IPS-18a (cell line): ENCODE measurements around the gene GARS1.
A peak's percentile ranks its signal among the peaks of the same experiment; 100 is the strongest.
"Not testable (repeated sequence)": the region's sequence is repeated elsewhere in the genome, so short reads cannot be mapped to it uniquely, and the experiment has no call there.

Experiments used
- H3K27ac ChIP-seq: one replicate; pipeline ENCODE4 v1.5.1; 2013; ENCODE audit warnings: low read length
- H3K27me3 ChIP-seq: one replicate; pipeline ENCODE4 v1.6.1; 2013; ENCODE audit warnings: mild to moderate bottlenecking, low read length; ENCODE audit not compliant: control insufficient read depth, insufficient read depth
- H3K36me3 ChIP-seq: one replicate; pipeline ENCODE4 v1.6.1; 2013; ENCODE audit warnings: low read depth, low read length; ENCODE audit not compliant: control insufficient read depth
- H3K4me1 ChIP-seq: one replicate; pipeline ENCODE4 v1.6.1; 2013; ENCODE audit warnings: low read depth, low read length; ENCODE audit not compliant: control insufficient read depth
- H3K4me3 ChIP-seq: one replicate; pipeline ENCODE4 v1.5.1; 2013; ENCODE audit warnings: low read length
- H3K9ac ChIP-seq: one replicate; pipeline ENCODE4 v1.6.1; 2013; ENCODE audit warnings: mild to moderate bottlenecking, low read length, moderate library complexity
- H3K9me3 ChIP-seq: one replicate; pipeline ENCODE4 v1.6.1; 2013; ENCODE audit warnings: low read depth, low read length; ENCODE audit not compliant: control insufficient read depth

The GARS1 gene

DNA sequence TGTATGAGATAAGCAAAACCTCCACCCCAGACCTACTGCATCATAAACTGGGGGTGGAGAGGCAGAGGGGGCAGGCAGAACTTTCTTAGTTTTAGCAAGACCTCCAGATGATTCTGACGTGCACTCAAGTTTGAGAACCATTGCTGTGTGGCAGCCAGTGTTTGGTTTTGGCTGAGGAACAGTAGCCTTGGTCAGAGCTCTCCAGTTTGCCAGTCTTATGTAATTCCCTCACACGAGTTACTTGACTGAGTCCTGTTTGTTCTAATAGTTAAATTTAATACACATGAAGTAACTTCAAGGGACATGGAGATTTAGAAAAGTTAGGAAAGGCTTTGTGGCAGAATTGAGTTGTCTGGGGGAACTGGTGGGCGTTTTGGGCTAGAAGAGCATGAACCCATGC lies 38.5 kb downstream of the GARS1 start:
- Histone ChIP-seq H3K36me3 (peaks cover 73% of the 10 kb centered on the region), H3K9ac (no peak overlapping the region), H3K9me3 (no peaks in the 10 kb centered on the region), H3K4me3 (no peak overlapping the region), H3K27me3 (no peaks in the 10 kb centered on the region), H3K4me1 (no peaks in the 10 kb centered on the region), H3K27ac (no peak overlapping the region)

DNA sequence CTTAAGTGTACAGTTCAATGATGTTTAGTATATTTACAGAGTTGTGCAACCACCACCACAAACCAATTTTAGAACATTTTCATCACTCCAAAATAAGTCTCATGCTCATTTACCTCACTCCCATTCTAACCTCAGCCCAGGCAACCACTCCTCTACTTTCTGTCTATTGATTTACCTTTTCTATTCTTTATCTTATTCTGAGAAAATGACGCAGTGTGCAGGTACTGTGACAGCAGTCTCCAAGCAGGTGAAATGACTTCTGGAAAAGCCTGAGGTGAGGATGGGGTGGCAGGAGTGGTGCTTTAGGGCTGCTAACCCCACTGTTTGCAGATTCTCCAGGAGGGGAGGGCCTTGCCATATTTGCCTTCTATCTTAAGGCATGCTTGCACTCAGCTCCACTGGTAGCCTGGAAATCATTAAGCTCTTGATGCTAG lies 39.5 kb downstream of the GARS1 start:
- no peak overlapping the region for H3K27ac ChIP-seq
- no peaks in the 10 kb centered on the region for H3K4me1 ChIP-seq
- peaks cover 63% of the 10 kb centered on the region for H3K36me3 ChIP-seq
- H3K9ac ChIP-seq: no peak overlapping the region
- H3K4me3 ChIP-seq: no peak overlapping the region
- no peaks in the 10 kb centered on the region for H3K9me3 ChIP-seq
- H3K27me3 ChIP-seq: no peaks in the 10 kb centered on the region

DNA sequence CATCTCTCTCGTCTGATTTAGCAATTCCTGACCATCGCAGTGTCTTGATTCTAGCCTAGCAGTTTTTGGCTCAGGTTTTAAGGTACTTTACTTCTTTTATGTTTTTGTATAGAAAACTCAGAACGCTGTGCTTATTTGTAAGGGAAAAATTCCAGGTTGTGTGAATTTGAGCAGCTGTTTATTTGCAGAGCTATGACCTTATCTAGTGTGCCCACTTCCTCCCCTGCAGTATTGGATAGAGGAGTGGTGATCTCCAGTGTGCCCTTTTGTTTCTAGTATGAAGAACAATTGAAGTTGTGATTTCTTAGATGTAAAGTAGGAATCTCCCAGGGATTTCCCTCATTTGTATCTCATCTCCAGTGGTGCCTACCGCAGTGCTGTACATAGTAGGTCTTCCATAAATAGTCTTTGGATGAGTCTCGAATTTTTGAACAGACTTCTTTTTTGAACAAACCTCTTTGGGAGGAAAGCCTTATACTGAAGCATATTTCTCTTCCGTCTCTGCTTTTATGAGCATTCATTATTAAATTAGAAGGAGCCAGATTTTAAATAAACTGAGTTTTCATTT lies 40.0 kb downstream of the GARS1 start:
- H3K27ac ChIP-seq: no peak overlapping the region
- no peaks in the 10 kb centered on the region for H3K4me1 ChIP-seq
- H3K9me3 ChIP-seq: no peaks in the 10 kb centered on the region
- H3K36me3 ChIP-seq: peaks cover 58% of the 10 kb centered on the region
- H3K9ac ChIP-seq: no peak overlapping the region
- no peak overlapping the region for H3K4me3 ChIP-seq
- H3K27me3 ChIP-seq: no peaks in the 10 kb centered on the region

DNA sequence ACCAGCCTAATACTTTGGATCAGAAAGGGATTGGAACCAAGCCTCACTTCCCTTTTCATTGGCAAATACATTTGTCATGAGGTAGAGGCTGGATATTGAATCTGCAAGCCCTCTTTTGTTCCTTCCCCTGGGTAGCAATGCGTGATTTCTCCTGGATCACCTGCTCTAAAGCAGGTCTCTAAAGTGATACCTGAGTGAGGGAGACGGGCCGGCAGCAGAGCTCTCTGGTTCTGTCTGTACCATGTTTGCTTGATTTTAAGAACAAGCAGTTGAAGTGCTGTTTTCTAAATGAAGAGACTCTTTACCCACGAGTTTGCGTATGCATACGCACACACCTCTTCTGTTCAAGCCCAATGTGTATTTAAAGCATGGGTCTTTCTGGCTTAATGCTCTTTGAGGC lies 41.1 kb downstream of the GARS1 start:
- Histone ChIP-seq H3K27me3 (no peaks in the 10 kb centered on the region), H3K4me1 (no peaks in the 10 kb centered on the region), H3K36me3 (peaks cover 50% of the 10 kb centered on the region), H3K27ac (no peak overlapping the region), H3K9me3 (no peaks in the 10 kb centered on the region), H3K9ac (no peak overlapping the region), H3K4me3 (no peak overlapping the region)

DNA sequence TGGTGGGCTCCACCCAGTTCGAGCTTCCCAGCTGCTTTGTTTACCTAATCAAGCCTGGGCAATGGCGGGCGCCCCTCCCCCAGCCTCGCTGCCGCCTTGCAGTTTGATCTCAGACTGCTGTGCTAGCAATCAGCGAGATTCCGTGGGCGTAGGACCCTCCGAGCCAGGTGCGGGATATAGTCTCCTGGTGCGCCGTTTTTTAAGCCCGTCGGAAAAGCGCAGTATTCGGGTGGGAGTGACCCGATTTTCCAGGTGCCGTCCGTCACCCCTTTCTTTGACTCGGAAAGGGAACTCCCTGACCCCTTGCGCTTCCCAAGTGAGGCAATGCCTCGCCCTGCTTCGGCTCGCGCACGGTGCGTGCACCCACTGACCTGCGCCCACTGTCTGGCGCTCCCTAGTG lies 47.6 kb downstream of the GARS1 start:
- not testable (repeated sequence) for H3K27me3 ChIP-seq, H3K27ac ChIP-seq, H3K9me3 ChIP-seq, H3K36me3 ChIP-seq
- H3K9ac ChIP-seq: peak overlapping the region; percentile 41
- peak overlapping the region; percentile 53 for H3K4me3 ChIP-seq
- peaks cover 14% of the 10 kb centered on the region for H3K4me1 ChIP-seq

DNA sequence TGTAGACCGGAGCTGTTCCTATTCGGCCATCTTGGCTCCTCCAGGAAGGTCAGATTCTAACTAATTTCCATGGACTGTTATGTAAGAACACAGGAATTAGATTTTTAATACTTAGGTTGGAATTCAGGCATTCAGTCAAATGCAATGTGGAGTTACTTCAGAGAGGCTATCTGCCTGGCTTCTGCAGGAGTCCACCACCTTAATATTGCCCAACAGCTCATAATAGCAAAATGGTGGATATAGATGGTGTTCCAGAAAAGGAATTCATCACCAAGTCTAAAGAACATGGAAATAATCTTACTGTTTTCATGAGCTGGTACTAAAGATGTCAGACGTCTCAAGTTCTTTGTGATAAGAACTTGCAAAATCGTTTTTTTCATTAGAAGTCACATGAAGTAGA lies 48.1 kb downstream of the GARS1 start:
- H3K27ac ChIP-seq: peak overlapping the region; percentile 3
- H3K9ac ChIP-seq: peak overlapping the region; percentile 41
- H3K27me3 ChIP-seq: no peaks in the 10 kb centered on the region
- peaks cover 3% of the 10 kb centered on the region for H3K36me3 ChIP-seq
- peak overlapping the region; percentile 53 for H3K4me3 ChIP-seq
- no peaks in the 10 kb centered on the region for H3K9me3 ChIP-seq
- peaks cover 14% of the 10 kb centered on the region for H3K4me1 ChIP-seq

DNA sequence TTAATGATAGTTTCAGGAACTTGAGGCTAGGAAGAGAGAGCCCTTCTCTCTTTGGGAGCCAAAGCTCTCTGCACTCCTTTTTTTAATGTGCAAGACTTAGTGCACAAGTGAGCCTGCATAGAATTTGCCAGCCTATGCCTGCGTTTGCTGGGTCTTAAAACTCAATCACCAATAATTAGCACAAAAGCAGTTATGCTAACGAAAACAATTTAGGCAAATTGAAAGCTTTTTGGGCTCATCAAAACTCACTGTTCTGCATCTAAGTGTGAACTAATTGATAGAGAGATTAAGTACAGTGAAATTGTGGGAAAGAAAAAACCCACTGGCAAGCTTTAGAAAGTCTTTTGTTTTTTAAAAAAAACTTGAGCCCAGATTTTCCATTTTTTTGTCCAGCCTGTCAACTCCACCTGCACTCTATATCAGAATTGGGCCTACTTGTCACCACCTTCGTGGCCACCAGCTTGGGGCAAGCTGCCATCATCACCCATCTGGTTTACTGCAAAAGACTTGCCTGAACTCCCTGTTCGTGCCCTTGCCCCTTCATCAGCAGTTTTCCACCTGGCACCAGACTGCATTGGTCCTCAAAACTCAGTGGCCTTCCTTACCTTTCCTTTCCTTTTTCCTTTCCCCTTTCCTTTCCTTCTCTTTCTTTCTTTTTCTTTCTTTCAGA lies 49.7 kb downstream of the GARS1 start:
- Histone ChIP-seq H3K36me3 (peaks cover 3% of the 10 kb centered on the region), H3K27ac (no peak overlapping the region), H3K4me3 (peak overlapping the region; percentile 53), H3K9ac (no peak overlapping the region), H3K4me1 (peaks cover 14% of the 10 kb centered on the region), H3K9me3 (no peaks in the 10 kb centered on the region), H3K27me3 (no peaks in the 10 kb centered on the region)

DNA sequence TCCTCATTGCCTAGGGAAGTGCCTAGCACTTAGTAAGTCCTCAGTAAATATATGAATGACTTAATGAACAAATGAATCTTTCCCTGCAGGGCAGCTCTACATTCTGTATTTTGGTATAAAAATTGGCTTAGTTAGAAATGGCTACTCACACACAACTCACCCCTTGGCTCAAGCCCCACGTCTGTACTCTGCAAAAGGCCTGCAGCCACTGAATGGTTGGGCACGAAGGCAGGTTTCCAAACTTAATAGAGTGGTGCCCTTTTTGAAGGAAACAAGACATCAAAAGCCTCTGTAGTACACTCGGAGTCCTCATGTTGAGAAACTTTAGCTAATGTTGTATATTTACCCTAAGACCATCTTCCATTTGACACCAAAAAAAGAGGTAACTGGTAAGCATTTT lies 51.0 kb downstream of the GARS1 start:
- Histone ChIP-seq H3K36me3 (peaks cover 3% of the 10 kb centered on the region), H3K9me3 (no peaks in the 10 kb centered on the region), H3K27me3 (no peaks in the 10 kb centered on the region)

DNA sequence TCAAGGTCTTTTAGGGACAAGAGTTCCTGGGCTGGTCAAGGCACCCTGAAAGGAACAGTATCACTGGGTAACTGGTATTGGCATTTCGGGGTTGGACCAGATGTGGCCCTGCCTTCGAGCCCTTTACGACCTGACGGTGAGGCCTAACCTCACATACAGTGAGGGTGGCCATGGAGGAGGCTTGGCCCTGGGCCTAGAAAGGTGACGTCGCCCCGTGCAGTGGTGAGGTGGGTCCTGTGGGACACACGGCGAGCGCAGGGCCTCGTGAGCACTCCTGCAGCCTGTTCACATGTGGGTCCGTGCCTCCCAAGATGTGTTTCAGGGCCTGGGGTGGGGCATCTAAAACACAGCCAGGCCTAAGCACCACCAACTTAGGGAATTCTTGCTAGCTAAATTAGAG lies 51.5 kb downstream of the GARS1 start:
- peaks cover 14% of the 10 kb centered on the region for H3K4me1 ChIP-seq
- no peaks in the 10 kb centered on the region for H3K27me3 ChIP-seq
- no peaks in the 10 kb centered on the region for H3K9me3 ChIP-seq
- H3K4me3 ChIP-seq: no peak overlapping the region
- H3K27ac ChIP-seq: no peak overlapping the region
- H3K9ac ChIP-seq: no peak overlapping the region
- peaks cover 3% of the 10 kb centered on the region for H3K36me3 ChIP-seq

More for the DNA sequence above, 51.0 kb downstream of the GARS1 start:
- Histone ChIP-seq H3K4me3 (no peak overlapping the region), H3K9ac (no peak overlapping the region), H3K4me1 (peaks cover 14% of the 10 kb centered on the region), H3K27ac (no peak overlapping the region)

DNA sequence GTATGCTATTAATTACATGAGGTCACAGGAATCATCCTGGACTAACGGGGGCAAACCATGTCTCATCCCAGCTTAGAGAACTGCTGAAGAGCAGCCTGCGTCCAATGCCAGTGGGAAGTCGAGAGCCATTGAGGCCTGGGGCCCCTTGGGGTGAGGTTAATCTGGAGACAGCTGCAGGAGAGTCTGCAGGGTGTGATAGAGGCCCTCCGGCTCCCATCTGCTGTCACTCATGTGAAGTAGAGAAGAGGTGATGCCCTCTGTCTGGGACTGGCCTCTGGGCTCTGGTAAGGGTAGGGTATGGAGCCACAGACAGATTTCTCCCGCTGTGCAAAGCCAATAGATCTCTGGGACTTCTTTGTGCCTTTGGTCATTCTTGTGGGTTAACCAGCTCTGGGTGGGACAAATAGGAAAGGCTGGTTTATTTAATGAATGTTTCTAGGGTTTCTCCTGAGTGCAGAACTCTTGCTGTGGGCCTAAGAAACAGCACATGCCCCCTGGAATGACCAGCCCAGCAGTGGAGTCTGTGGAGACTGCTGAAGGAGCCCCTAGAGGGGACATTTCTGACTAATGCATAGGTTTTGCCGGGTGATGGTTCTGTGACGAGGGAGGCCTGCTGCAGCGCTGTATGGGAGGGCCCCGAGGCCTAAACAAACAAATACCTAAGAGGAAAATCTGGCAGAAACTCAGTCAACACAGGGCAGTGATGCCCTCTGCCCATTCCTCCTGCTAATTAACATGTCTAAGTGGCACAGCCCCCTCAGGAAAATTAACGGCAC lies 53.1 kb downstream of the GARS1 start:
- Histone ChIP-seq H3K27ac (no peak overlapping the region), H3K9ac (no peak overlapping the region), H3K4me3 (no peak overlapping the region), H3K4me1 (peaks cover 14% of the 10 kb centered on the region), H3K36me3 (peaks cover 3% of the 10 kb centered on the region), H3K27me3 (no peaks in the 10 kb centered on the region), H3K9me3 (no peaks in the 10 kb centered on the region)

DNA sequence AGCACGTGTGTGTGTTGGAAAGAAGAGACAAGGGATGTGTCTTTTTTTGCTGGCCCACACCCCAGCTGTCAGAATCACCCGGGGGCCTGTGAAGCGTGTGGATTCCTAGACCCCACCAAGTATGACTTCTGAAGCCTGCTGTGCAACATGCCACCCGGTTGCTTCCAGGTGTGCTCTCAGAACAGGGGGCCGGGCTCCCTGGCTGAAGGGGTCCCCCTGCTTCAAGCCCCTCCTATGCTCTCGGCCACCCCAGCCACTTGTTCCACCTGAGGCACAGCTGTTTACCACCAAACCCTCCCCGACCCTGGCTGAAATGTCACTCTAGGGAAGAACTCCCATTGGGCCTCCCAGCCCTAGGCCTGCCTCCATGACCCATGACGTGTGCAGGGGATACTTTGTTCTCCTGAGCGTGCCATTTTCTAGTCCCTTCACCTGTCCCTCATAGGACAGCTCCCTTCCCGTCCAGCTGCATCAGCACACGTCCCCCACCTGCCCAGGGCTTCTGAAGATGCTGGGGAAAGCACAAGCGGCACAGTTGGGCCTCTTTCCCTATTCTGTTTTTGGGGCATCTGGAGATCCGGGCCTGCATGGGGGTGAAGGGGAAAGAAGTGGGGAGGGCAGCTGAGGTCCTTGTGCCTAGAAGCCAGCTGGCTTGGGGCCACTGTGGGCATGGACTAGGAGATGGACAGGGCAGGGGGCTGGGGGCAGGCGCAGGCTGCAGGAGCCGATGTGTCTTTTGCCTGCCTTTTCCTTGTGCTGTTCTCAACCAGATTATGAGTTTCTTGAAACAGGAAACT lies 54.3 kb downstream of the GARS1 start:
- Histone ChIP-seq H3K9ac (no peak overlapping the region), H3K27me3 (no peaks in the 10 kb centered on the region), H3K4me1 (peaks cover 4% of the 10 kb centered on the region), H3K9me3 (no peaks in the 10 kb centered on the region), H3K27ac (no peak overlapping the region), H3K36me3 (peaks cover 3% of the 10 kb centered on the region), H3K4me3 (no peak overlapping the region)
